ENCODE measurements around the gene DCLRE1C.
"Not testable (repeated sequence)": the region's sequence is repeated elsewhere in the genome, so short reads cannot be mapped to it uniquely, and the experiment has no call there.

DNA sequence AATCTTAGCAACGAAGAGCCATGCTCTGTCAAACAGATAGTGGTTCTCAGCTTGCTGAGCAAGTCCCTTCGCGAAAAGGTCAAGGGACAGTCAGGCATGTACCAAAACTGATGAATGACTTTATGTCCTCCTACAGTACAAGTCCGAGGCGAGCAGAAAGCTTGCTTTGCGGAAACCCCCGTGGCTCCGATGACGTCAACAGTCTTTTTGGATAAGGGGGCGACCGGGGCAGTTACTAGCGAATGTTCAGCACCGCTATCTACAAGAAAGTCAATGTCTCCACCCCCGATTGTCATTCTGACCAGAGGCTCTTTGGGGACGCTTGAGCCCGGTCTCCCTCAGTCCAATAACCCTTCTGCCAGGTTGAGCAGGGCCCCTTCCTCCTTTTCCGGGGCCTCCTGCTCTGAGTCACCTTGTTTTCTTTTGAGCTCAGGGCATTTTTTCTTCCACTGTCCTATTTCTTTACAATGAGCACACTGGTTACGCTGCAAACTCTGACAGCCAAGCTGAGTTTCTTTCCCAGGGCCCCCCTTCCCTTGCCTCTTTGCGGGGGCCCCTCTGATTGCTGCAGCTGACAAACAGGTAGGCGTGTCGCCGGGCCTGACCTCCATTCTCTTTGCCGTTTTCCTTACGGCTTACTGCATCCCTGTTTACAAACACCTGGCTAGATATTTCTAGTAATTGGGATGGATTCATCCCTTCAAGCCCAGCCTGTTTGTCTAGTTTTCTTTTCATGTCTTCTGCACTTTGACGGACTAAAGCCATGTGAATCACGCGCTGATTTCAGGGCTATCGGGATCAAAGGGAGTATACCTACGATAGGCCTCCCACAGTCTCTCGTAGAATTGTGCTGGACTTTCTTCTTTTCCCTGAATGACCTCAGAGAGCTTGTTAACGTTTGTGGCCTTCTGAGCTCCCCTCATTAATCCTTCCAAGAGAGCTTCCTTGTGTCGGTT lies 39.9 kb upstream of the DCLRE1C start:
- not testable (repeated sequence) for TF ChIP-seq POLR2AphosphoS5, POLR2A (IDR thresholded peaks at IDR 0.05)
- TF ChIP-seq, protein P1, sequence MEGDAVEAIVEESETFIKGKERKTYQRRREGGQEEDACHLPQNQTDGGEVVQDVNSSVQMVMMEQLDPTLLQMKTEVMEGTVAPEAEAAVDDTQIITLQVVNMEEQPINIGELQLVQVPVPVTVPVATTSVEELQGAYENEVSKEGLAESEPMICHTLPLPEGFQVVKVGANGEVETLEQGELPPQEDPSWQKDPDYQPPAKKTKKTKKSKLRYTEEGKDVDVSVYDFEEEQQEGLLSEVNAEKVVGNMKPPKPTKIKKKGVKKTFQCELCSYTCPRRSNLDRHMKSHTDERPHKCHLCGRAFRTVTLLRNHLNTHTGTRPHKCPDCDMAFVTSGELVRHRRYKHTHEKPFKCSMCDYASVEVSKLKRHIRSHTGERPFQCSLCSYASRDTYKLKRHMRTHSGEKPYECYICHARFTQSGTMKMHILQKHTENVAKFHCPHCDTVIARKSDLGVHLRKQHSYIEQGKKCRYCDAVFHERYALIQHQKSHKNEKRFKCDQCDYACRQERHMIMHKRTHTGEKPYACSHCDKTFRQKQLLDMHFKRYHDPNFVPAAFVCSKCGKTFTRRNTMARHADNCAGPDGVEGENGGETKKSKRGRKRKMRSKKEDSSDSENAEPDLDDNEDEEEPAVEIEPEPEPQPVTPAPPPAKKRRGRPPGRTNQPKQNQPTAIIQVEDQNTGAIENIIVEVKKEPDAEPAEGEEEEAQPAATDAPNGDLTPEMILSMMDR (IDR thresholded peaks at IDR 0.05 in 8 of 11, conservative IDR thresholded peaks at IDR 0.05 in 3 of 11): not testable (repeated sequence)

Measured in spleen (tissue), 7 donors.